Thyroid gland (tissue), 4 donors: ENCODE data around the gene PROM1.

Source experiments
- CTCF ChIP-seq, 6 experiments: fragments of 200-600 bp in 3 of 6; fragments of 450-650 bp in 3 of 6; sonication (generic) in 3 of 6; IDR thresholded peaks; one replicate each; pipeline ENCODE4 v1.5.1; 2016 to 2019; ENCODE audit warnings: antibody characterized with exemption in 6 of 6, mild to moderate bottlenecking in 2 of 6, inconsistent platforms in 1 of 6, moderate library complexity in 1 of 6
- POLR2A ChIP-seq, 2 donors: fragments of 450-650 bp; IDR thresholded peaks; one replicate each; pipeline ENCODE4 v1.6.1; 2017; ENCODE audit warnings: antibody characterized with exemption in 2 of 2, mild to moderate bottlenecking in 2 of 2, moderate library complexity in 1 of 2

- TF ChIP-seq POLR2A (IDR thresholded peaks at IDR 0.05) = no peak
- TF ChIP-seq CTCF (IDR thresholded peaks at IDR 0.05) = no peak
These were observed 145.2 kb downstream of the PROM1 start, which contains the start of gene FGFBP1 for GRCh38 chr4:15938640-15939039.
